HL-60/S4 (cell line): ENCODE data around the gene HELQ.
"Not testable (repeated sequence)": the region's sequence is repeated elsewhere in the genome, so short reads cannot be mapped to it uniquely, and the experiment has no call there.

Experiments
- in situ Hi-C: fragments of 300-500 bp; cut with MboI; formaldehyde crosslinking; loops from 2 replicates; pipeline ENCODE4 v1.14.3; 2022; ENCODE audit warnings: low sequenced_read_pairs

HELQ gene

DNA sequence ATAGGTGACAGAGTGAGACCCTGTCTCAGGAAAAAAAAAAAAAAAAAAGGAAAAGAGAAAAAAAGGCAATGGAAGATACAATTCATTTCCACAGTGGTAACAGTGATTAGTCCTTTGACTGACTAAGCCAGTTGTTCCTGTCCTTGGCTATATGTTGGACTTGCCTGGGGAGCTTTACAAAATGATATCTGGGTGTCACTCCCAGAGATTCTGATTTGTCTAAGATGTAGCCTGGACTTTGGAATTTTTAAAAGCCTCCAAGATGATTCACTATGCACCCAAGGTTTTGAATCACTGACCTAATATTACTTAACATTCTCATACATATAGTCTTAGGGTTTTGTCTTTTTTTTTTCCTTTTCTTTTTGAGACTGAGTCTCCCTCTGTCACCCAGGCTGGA, 16.9 kb downstream of the HELQ start:
- in situ Hi-C loops: loop anchor here (25.0 kb wide), 1 partner anchor 376 kb away; no protein-coding TSS in a partner anchor

DNA sequence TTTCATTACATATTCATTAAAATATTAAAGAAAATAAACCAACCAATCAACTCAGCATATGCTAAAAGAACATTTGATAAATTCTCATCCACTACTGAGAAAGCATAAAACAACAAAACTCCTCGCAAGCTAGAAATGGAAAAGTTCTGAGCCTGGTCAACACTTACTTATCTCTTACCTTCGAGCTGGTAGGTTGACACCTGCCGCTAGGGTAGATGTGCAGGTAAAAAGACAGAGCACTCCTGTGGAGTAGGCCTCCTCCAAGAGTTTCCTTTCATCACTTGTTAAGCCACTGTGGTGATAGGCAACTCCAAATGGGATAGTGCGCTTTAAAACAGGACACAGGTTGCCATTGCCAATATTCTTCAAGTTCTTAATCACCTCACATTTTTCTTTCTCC, 18.9 kb downstream of the HELQ start:
- in situ Hi-C loops: loop anchor here (25.0 kb wide), 1 partner anchor 374 kb away; no protein-coding TSS in a partner anchor

DNA sequence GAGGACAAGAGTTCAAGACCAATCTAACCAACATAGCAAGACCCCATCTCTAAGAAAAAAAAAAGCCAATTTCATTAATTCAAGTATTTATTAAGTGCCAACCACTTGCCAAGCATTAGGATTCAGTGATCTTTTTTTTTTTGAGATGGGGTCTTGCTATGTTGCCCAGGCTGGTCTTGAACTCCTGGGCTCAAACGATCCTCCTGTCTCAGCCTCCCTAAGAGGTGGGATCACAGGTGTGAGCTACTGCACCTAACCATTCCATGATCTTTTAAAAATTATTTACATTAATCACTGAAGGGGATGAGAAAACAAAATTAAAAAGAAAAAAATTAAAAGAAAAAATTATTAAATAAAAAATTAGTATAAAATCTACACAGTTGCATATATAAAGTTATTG, 24.4 kb downstream of the HELQ start:
- in situ Hi-C loops: loop anchor here (25.0 kb wide), 1 partner anchor 369 kb away; no protein-coding TSS in a partner anchor

DNA sequence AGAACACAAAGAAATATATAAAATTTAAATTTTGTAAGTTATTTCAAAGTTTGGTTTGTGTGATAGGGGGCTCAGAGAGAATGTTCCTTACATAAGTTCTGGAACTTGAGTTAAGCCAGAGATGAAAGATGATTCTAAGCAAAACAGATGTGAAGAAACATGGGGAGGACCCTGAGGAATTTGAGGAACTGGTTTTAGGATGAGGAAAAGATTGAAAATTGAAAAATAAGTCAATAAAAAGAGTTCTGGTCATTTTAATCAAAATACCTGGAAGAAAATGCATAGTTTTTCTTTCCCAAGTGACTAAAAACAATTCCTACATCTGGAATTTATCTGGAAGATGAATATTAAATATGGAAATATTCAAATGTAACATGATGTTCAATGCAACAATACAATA, 37.4 kb downstream of the HELQ start:
- in situ Hi-C loops: no loop called here

DNA sequence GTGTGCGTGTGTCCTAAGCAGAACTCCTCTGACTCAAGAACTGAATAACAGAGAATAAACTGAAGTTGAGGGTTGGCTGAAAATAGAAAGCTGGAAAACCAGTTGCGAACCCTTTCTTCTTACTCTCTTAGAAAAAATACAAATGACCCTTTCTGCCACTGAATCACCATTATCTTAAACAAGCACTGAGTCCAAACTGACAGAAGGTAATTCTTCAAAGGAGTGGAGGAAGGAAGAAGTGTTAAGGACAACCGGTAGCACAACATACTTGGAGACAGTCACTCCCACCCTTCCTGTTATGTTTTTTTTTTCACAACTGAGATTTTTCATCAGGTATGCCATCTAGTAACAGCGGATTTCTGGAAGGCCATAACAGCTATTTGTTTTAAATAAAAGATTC, 38.1 kb downstream of the HELQ start:
- in situ Hi-C loops: no loop called here

- in situ Hi-C loops: no loop called here
Observed at GRCh38 chr4:83413676-83414075, 41.9 kb downstream of the HELQ start.

- in situ Hi-C loops: no loop called here
Observed at GRCh38 chr4:83408908-83409307, 46.7 kb downstream of the HELQ start.

GRCh38 chr4:83405844-83406816, 49.5 kb downstream of the HELQ start:
- in situ Hi-C loops: no loop called here

- in situ Hi-C loops: not testable (repeated sequence)
Observed at GRCh38 chr4:83398158-83398557, 57.5 kb downstream of the HELQ start.

DNA sequence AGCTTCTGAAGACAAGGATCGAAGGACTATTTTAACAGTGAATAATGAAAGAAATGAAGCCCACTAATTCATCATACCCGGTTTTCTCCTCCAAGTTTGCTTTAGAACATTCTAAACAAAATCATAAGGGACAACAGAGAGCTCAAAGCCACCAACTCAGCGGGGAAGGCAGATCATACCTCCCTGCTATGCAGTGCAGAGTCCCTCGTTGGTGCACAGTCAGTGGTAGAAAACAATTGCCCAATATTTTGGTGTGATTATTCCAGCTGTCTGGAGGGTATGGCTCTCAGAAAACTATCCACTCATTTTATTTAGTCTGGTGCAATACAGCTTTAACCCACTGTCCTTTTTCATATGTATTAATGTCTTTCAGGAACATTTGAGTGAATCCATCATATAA, 61.7 kb downstream of the HELQ start:
- in situ Hi-C loops: no loop called here

- in situ Hi-C loops: no loop called here
Observed at GRCh38 chr4:83392562-83392961, 63.1 kb downstream of the HELQ start.

DNA sequence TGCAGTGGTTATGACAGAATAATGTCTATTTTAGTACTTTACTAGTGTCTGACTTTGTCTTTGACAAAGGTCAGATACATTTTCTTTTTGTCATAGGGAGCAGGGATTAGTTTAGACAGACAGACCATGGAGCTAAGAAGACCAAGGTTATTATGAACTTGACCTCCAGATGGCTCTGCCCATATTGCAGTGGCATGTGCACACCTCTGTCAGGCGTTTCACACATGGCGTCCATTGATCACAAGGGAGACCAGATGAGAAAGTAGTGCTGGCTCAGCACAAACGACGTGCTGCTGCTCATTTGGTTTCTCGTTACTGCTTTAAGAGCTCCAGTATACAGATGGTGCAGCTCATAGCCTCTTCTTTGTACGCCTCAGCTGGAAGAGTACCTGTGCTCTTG, 64.7 kb downstream of the HELQ start:
- in situ Hi-C loops: no loop called here

- in situ Hi-C loops: no loop called here
Observed at GRCh38 chr4:83389756-83390505, 65.7 kb downstream of the HELQ start.

GRCh38 chr4:83389037-83389720, 66.4 kb downstream of the HELQ start:
- in situ Hi-C loops: no loop called here

- in situ Hi-C loops: no loop called here
Observed at GRCh38 chr4:83388313-83388676, 67.3 kb downstream of the HELQ start.

GRCh38 chr4:83387476-83388312, 67.9 kb downstream of the HELQ start:
- in situ Hi-C loops: no loop called here

DNA sequence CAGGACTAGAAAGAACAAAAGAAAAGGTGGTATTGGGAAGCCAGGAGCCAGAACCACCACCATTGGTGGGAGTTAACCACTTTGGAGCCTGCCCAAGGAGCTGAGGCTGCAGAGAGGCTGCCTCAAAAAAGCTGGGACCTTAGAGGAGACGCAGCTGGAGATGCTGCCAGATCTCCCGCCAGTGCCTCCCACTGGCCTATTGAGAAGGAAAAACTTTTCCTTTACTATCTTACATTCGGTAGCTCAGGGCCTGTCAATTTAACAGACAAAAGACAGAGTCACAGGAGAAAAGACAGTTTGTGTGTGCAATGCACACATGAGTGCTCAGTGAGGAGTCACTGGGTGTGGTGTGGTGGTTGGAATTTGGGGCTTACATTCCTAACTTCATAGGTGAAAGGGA, 68.6 kb downstream of the HELQ start:
- in situ Hi-C loops: no loop called here

DNA sequence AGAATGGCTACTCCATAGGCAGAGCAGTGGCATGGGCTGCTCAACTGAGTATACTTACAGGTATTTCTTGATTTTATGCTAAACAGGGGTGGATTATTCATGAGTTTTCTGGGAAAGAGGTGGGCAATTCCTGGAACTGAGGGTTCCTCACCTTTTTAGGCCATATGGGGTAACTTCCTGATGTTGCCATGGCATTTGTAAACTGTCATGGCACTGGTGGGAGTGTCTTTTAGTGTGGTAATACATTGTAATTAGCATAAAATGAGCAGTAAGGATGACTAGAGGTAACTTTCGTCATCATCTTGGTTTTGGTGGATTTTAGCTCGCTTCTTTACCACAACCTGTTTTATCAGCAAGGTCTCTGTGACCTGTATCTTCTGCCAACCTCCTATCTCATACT, 72.8 kb downstream of the HELQ start:
- in situ Hi-C loops: no loop called here

- in situ Hi-C loops: no loop called here
Observed at GRCh38 chr4:83381173-83381572, 74.5 kb downstream of the HELQ start.

GRCh38 chr4:83378419-83378818, 77.2 kb downstream of the HELQ start:
- in situ Hi-C loops: no loop called here
